VCaP (cell line): Measurements from ENCODE around the gene ZNF211.
A peak's percentile ranks its signal among the peaks of the same experiment; 100 is the strongest.

Experiments
- H3K27ac ChIP-seq: fragments of 450-650 bp; 2 replicates; pipeline ENCODE4 v1.5.1; 2017
- CTCF ChIP-seq: fragments of 450-650 bp; conservative IDR thresholded peaks from 2 replicates; pipeline ENCODE4 v1.5.1; 2017; ENCODE audit warnings: mild to moderate bottlenecking, moderate library complexity

Gene ZNF211

GRCh38 chr19:57611113-57611512 is 21.9 kb upstream of the ZNF211 start:
- TF ChIP-seq CTCF: no peak
- H3K27ac ChIP-seq: no peak overlapping the region

- no peak for TF ChIP-seq CTCF
- peak within 1 kb of the TSS; percentile 90 for H3K27ac ChIP-seq
Measured at GRCh38 chr19:57613941-57614743, 18.8 kb upstream of the ZNF211 start, which contains the start of gene ZNF134. ZNF134 (plus strand) TSS chr19:57614242; CDS start chr19:57619469, 5,227 bp downstream.

GRCh38 chr19:57615346-57615745 is 17.6 kb upstream of the ZNF211 start:
- H3K27ac ChIP-seq: peak overlapping the region; percentile 90; the same call in 1 of the 2 replicates
- no peak for TF ChIP-seq CTCF

- TF ChIP-seq CTCF: no peak
Measured at GRCh38 chr19:57620673-57621348, 12.2 kb upstream of the ZNF211 start.

GRCh38 chr19:57623091-57623490 is 9.9 kb upstream of the ZNF211 start:
- H3K27ac ChIP-seq: no peak overlapping the region
- TF ChIP-seq CTCF: no peak

More at GRCh38 chr19:57620673-57621348, 12.2 kb upstream of the ZNF211 start:
- no peak overlapping the region for H3K27ac ChIP-seq

- peak overlapping the region; percentile 83 for H3K27ac ChIP-seq
- no peak for TF ChIP-seq CTCF
Measured at GRCh38 chr19:57633832-57634131, 814 bp downstream of the ZNF211 start.

GRCh38 chr19:57637379-57637778 is 4.4 kb downstream of the ZNF211 start:
- H3K27ac ChIP-seq: no peak overlapping the region
- no peak for TF ChIP-seq CTCF
